ENCODE results near the gene RRN3. TPM values are rescaled to one million over a fixed set of nuclear protein-coding genes. Genes with fewer than 3 reads are reported as not detected.

RRN3 gene
- total and polyA plus RNA-seq, 9 donors, result 18.8 to 46.0 (median 30.7) TPM

- Histone ChIP-seq H3K4me3 (no peak overlapping the region), H3K27ac (no peak overlapping the region), H3K9me3 (no peaks in the 10 kb centered on the region), H3K27me3 (no peaks in the 10 kb centered on the region), H3K4me1 (ENCODE audit: insufficient read depth) (peaks cover 2% of the 10 kb centered on the region), H3K36me3 (no peaks in the 10 kb centered on the region)
- 31 to 40% (median 31%) methylated on average over 16 of the region's 16 CpGs for WGBS, 3 donors
- TF ChIP-seq POLR2A (IDR thresholded peaks at IDR 0.05), result no peak
- TF ChIP-seq EP300 (IDR thresholded peaks at IDR 0.05), result no peak
- TF ChIP-seq CTCF (IDR thresholded peaks at IDR 0.05), result no peak
- intact Hi-C loops (cut with DNase I), result no loop called here
- DNase-seq, result peak; percentile 74 to 85 (median 77)
Measured at GRCh38 chr16:15041271-15042004, 52.6 kb downstream of the RRN3 start.

GRCh38 chr16:15038689-15039088 lies 55.4 kb downstream of the RRN3 start:
- WGBS, 3 donors, result 82 to 88% (median 83%) methylated on average over 9 of the region's 9 CpGs
- TF ChIP-seq POLR2A (IDR thresholded peaks at IDR 0.05) (no peak), CTCF (IDR thresholded peaks at IDR 0.05) (no peak), EP300 (IDR thresholded peaks at IDR 0.05) (no peak)
- no peaks in the 10 kb centered on the region for H3K36me3 ChIP-seq

GRCh38 chr16:15037745-15038144 lies 56.3 kb downstream of the RRN3 start:
- Histone ChIP-seq H3K4me3 (no peak overlapping the region), H3K9me3 (no peaks in the 10 kb centered on the region), H3K27me3 (no peaks in the 10 kb centered on the region), H3K36me3 (no peaks in the 10 kb centered on the region), H3K27ac (no peak overlapping the region), H3K4me1 (ENCODE audit: insufficient read depth) (peaks cover 2% of the 10 kb centered on the region)
- 75 to 92% (median 84%) methylated on average over 4 of the region's 4 CpGs for WGBS, 3 donors
- intact Hi-C loops (cut with DNase I), result no loop called here
- no peak for DNase-seq
- TF ChIP-seq CTCF (IDR thresholded peaks at IDR 0.05), result no peak
- TF ChIP-seq POLR2A (IDR thresholded peaks at IDR 0.05), result no peak
- no peak for TF ChIP-seq EP300 (IDR thresholded peaks at IDR 0.05)

More at GRCh38 chr16:15038689-15039088, 55.4 kb downstream of the RRN3 start:
- H3K27me3 ChIP-seq, result no peaks in the 10 kb centered on the region
- intact Hi-C loops (cut with DNase I), result no loop called here
- H3K27ac ChIP-seq, result no peak overlapping the region
- DNase-seq, result no peak
- H3K9me3 ChIP-seq, result no peaks in the 10 kb centered on the region
- H3K4me3 ChIP-seq, result no peak overlapping the region
- H3K4me1 ChIP-seq (ENCODE audit: insufficient read depth), result peaks cover 2% of the 10 kb centered on the region

- no peak overlapping the region for H3K27ac ChIP-seq
- H3K27me3 ChIP-seq, result no peaks in the 10 kb centered on the region
- H3K4me3 ChIP-seq, result no peak overlapping the region
- intact Hi-C loops (cut with DNase I), result no loop called here
- no peak for DNase-seq
- no peaks in the 10 kb centered on the region for H3K9me3 ChIP-seq
- H3K36me3 ChIP-seq, result no peaks in the 10 kb centered on the region
- H3K4me1 ChIP-seq (ENCODE audit: insufficient read depth), result peaks cover 2% of the 10 kb centered on the region
- 73 to 89% (median 85%) methylated on average over 10 of the region's 10 CpGs for WGBS, 3 donors
- TF ChIP-seq EP300 (IDR thresholded peaks at IDR 0.05) (no peak), CTCF (IDR thresholded peaks at IDR 0.05) (no peak), POLR2A (IDR thresholded peaks at IDR 0.05) (no peak)
Measured at GRCh38 chr16:15037003-15037402, 57.1 kb downstream of the RRN3 start.

All from ovary (tissue), 9 donors.